ENCODE data around the gene CCDC200. TPM values are rescaled to one million over a fixed set of nuclear protein-coding genes. Genes with fewer than 3 reads are reported as not detected.

Gene CCDC200
- total RNA-seq, 1 donor from 2014 or later: not detected

DNA sequence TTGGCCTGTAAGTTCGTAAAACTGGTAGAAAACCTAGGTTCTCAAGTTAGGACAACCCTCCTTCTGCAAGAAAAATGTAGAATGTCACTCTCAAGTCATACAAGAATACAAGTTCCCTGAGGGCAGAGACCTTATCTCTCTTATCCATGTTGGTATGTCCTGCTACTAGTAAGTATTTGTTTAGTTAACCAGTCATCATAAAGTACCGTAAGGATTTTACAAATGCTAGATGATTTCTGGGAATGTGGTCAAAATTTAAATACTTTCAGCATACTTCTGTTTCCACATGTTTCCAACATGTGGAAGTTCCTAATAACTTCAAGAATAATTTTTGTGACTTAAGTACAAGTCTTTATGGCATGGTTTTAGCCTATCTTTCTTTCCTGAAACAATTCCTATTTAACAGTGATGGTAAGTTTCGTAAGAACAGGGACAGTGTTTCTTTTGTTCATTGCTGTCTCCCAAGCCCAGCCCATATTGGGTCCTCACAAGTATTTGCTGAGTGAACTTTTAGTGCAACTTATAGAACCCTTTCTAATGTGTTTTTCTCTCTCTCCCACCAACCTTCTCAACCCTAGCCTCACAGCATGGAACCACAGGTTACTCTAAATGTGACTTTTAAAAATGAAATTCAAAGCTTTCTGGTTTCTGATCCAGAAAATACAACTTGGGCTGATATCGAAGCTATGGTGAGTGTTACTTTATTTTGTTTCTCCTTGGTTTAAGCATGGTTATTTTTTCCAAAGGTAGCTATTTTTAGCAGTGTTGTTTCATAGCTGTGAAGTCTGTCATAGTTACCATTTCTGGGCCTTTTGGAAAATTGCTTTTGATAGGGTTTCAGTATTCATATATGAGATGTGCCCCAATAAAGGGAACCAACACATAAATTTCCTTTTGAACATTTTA lies 53.0 kb downstream of the CCDC200 start:
- DNase-seq (ENCODE audit: low read depth): no peak
- H3K4me3 ChIP-seq (ENCODE audit: low read depth, low read length): no peak overlapping the region
- TF ChIP-seq, protein P1, sequence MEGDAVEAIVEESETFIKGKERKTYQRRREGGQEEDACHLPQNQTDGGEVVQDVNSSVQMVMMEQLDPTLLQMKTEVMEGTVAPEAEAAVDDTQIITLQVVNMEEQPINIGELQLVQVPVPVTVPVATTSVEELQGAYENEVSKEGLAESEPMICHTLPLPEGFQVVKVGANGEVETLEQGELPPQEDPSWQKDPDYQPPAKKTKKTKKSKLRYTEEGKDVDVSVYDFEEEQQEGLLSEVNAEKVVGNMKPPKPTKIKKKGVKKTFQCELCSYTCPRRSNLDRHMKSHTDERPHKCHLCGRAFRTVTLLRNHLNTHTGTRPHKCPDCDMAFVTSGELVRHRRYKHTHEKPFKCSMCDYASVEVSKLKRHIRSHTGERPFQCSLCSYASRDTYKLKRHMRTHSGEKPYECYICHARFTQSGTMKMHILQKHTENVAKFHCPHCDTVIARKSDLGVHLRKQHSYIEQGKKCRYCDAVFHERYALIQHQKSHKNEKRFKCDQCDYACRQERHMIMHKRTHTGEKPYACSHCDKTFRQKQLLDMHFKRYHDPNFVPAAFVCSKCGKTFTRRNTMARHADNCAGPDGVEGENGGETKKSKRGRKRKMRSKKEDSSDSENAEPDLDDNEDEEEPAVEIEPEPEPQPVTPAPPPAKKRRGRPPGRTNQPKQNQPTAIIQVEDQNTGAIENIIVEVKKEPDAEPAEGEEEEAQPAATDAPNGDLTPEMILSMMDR (conservative IDR thresholded peaks at IDR 0.05; ENCODE audit: low read depth, low read length): no peak

DNA sequence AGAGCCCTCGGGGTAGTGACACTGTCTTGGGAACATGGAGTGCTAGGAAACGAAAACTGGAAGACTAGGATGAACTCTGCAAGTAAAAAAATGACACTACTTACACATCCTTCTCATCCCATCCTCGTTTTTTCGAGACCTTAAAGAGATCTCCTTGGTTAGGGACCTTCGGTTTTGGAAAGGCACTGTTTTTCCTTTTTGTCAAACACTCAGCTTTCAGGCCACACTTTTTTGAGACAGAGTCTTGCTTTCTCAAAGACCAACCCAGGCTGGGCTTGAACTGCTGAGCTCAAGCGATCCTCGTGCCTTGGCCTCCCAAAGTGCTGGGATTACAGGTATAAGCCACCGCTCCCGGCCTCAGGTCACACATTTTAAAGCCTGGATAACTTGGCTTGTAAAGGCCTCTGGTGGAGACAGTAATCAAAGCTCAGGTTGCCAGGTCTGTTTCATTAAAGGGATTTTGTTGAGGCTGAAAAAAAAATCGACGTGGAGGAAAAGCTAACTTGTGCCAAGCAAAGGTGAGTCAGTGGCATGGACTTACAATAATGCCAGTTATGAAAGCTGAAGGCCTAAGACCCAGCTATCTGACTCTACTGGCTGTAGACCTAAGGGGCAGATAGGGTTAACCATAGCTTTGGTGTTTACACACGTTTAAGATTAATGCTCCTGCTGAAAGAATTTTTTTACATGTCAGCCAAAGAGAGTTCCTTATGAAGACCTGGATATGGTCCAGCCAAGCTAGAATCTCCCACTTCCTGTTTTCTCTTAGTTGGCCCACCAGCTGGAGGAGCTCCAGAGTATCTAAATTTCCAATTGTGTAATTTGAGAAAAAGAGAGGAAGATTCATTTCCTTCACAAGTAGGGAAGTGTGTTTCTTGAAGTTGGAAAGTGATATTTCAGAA lies 56.6 kb downstream of the CCDC200 start:
- TF ChIP-seq, protein P1 (conservative IDR thresholded peaks at IDR 0.05; ENCODE audit: low read depth, low read length): peak; percentile 43
- H3K4me3 ChIP-seq (ENCODE audit: low read depth, low read length): peak overlapping the region; percentile 84
- peak; percentile 89 for DNase-seq (ENCODE audit: low read depth)

Other genes with a start within 250 kb of the CCDC200 start
- 1.3 and 2.5 TPM in 2 replicates for gene PTGES3L, start 248.5 kb downstream of the CCDC200 start, total RNA-seq
- 8.1 and 14.0 TPM in 2 replicates for gene RUNDC1, start 248.1 kb downstream of the CCDC200 start, total RNA-seq
- 1,399 and 1,932 TPM in 2 replicates for gene RPL27, start 230.2 kb downstream of the CCDC200 start, total RNA-seq
- gene IFI35, start 221.8 kb downstream of the CCDC200 start, total RNA-seq: 17.6 and 21.2 TPM in 2 replicates
- 205 and 243 TPM in 2 replicates for gene VAT1, start 206.2 kb downstream of the CCDC200 start, total RNA-seq
- gene RND2, start 203.4 kb downstream of the CCDC200 start, total RNA-seq: 0.36 and 0.40 TPM in 2 replicates
- 29.5 and 42.0 TPM in 2 replicates for gene BRCA1, start 103.3 kb downstream of the CCDC200 start, total RNA-seq
- 32.1 and 33.6 TPM in 2 replicates for gene NBR1, start 57.4 kb downstream of the CCDC200 start, total RNA-seq
- 3.2 and 3.3 TPM in 2 replicates for gene TMEM106A, start 16.7 kb downstream of the CCDC200 start, total RNA-seq
- gene RNU2-1, start 5.4 kb upstream of the CCDC200 start, total RNA-seq: not detected in 2 replicates
- 4.6 and 5.8 TPM in 2 replicates for gene ARL4D, start 170.4 kb upstream of the CCDC200 start, total RNA-seq

Data from epithelial cell of proximal tubule (primary cell).